ENCODE data around the gene PLCL2.

GRCh38 chr3:16885593-16886302 is 993 bp downstream of the PLCL2 start:
- TF ChIP-seq CTCF (IDR thresholded peaks at IDR 0.05; ENCODE audit: borderline replicate concordance, extremely low read depth, low read length, poor library complexity, severe bottlenecking): no peak
- TF ChIP-seq EZH2 (IDR thresholded peaks at IDR 0.05; ENCODE audit: borderline replicate concordance, low read depth, low read length, severe bottlenecking): no peak

Data from DND-41 (cell line).